Left lobe of liver (tissue), 2 donors: ENCODE data around the gene ITM2C. TPM values are rescaled to one million over a fixed set of nuclear protein-coding genes. Genes with fewer than 3 reads are reported as not detected.
A peak's percentile ranks its signal among the peaks of the same experiment; 100 is the strongest.

Experiments
- ATAC-seq: fragments of 200-7000 bp; cut with Tn5 transposase; one replicate; pipeline ENCODE4 v1.9.1; 2020; ENCODE audit warnings: mild to moderate bottlenecking, moderate library complexity
- DNase-seq: peaks from one replicate; pipeline ENCODE4 v3.0.0-alpha.2; 2020; ENCODE audit warnings: low spot score
- total RNA-seq: library from RNA; stranded (reverse); gene quantifications from one replicate; pipeline ENCODE4 v1.2.1, GENCODE V29; 2021
- donor health status: DM: no; HTN: no; CAD: no; lungs with moderate emphysema.
- donor health status: DM: no; HTN: yes; CAD: no.

The ITM2C gene
- total RNA-seq, 1 donor from 2014 or later = 14.2 TPM

DNA sequence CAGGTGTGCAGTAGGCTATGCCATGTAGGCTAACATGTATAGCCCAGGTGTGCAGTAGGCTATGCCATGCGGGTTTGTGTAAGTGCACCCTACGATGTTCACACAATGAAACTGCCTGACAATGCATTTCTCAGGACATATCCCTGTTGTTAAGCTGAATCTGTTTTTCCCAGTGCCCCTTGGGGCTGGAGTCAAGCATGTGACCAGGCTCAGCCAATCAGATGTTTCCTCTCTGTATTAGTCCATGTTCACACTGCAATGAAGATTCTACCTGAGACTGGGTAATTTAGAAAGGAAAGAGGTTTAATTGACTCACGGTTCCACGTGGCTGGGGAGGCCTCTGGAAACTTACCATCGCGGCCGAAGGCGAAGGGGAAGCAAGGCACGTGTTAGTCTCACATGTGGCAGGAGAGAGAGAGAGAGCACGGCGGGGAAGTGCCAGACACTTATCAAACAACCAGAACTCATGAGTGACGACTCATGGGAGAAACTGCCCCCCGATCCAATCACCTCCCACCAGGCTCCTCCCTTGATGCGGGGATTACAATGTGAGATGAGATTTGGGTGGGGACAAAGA lies 24.2 kb downstream of the ITM2C start:
- no peak for ATAC-seq
- DNase-seq = no peak

DNA sequence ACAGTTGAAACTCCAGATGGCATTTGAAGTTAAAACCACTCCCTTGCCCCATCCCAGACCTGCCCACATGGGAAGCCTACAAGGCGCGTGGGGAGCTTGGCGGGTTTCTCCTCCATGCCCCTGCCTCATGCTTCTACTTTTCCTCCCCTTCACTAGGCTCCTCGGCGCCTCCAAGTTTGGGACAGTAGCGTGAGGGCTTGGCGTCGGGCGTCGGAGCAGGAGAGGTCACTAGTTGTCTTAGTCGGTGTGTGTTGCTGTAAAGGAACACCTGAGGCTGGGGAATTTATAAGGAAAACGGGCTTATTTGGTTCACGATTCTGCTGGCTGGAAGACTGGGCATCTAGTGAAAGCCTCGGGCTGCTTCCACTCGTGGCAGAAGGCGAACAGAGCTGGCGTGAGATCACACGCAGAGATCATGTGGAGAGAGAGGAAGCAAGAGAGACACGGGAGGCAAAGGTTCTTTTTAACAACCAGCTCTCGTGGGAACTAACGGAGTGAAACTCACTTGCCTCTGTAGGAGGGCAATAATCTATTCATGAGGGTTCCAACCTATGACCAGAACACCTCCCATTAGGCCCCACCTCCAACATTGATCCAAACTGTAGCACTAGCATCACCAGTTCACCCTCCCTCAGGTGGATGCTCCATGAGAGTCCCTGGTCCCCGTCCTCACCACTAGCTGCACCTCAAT lies 25.3 kb downstream of the ITM2C start:
- ATAC-seq (no peak), DNase-seq (no peak)

DNA sequence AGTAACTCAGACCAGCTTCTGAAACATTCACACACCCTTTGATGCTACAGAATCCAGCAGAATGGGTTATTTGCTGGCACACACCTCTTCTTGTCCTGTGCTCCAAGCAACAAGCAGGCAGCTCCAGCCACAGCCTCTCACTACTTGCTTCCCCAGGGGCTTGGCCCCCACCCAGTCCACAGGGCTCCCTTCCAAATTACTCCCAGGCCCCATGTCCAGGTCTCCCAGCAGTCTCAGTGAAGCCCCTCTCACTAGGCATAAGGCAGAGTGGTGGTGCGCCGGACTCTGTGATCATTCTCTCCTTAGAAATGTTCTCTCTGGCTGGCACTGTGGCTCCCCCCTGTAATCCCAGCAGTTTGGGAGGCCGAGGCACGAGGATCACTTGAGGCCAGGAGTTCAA lies 25.9 kb downstream of the ITM2C start:
- DNase-seq = no peak

DNA sequence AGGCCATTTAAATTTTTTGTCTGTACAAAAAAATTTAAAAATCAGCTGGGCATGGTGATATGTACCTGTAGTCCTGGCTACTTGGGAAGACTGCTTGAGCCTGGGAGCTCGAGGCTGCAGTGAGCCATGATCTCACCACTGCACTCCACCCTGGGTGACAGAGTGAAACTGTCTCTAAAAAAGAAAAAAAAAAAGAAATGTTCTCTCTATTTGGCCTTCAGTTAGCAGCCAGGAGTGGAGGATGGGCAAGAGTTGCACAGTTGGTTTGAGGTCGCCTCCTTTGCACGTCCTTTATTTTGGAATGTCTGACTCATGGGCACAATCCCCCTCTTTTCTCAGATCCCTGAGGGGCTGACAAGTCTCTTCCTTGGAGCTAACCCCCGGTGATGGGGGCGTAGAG lies 26.3 kb downstream of the ITM2C start:
- no peak for ATAC-seq
- DNase-seq = no peak

More for the DNA sequence above, 25.9 kb downstream of the ITM2C start:
- ATAC-seq = no peak

DNA sequence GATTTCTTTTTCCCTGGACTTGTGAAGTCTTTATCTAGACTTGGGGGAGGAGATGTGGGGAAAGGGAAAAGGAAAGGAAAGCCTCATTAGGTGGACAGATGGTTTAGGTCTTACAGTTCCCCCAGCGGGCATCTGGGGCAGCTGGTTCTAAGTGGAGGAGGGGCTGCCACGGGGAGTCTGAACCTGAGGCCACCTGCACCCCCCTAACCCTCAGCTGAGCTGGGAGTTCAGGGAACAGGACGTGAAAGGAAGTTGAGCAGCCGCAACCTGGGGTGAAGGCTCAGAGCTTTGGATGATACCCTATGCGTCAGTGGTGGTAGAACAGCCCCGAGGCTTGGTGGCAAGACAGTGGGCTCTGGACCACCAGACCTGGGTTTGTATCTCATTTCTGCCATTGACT lies 26.8 kb downstream of the ITM2C start:
- ATAC-seq (no peak), DNase-seq (no peak)

DNA sequence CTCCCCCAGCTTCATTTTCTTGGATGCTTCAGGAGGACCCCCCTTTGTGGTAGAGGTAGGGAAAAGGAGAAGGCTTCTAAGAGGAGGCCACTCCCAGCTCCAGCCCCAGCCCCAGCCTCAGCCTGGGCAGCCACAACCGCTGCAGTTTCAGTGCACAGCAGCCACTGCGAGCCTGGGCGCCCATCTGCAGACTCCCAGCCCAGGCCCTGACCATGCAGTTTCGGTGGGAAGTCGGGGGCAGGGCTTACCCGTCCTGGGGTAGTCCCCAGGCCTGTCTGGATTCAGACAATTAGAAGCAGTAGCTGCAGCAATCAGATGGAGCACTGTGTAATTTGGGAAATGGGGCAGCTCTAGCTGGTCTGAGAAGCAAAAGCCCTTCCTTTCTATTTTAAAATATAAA lies 28.6 kb downstream of the ITM2C start:
- ATAC-seq (peak; percentile 40), DNase-seq (no peak)

DNA sequence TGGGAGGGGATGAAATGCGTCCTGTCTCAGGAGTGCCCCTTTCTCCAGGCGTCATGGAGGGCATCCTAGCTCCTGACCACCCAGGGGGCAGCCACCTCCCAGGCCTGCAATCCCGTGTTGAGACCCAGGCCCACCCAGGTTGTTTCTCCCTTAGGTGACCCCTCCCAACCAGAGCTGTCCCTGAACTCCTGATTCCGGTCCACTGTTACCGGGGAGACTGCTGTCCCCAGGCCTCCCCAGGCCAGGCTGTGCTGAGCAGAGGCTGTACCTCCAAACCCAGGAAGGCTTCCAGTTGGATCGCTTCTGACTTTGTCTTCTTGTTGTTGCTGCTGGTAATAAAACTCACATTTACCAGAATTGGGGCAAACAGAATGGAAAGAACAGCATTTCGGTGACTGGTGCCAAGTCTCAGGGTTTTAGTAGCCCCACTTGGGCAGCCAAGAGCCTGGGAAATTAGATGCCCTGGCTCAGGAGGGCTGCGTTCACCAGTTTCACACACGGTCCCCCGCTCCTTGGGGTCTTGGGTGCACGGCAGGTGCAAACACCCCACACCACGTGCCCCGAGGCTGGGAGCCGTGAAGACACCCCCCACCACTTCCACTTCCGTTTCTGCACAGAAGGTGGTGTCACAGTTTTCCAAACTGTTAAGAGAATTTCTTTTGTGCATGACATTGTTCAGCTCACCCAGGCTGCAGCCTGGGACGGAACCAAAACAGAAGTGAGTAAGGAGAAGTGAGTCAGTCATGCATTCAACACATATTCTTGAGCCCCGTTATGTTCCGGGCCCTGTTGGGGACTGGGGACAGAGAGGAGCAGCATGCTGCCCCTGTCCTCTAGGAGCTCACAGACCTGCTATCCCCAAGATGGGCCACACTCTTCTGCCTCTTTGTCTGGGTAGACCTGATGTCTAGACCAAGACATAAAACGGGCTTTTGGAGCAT lies 29.4 kb downstream of the ITM2C start:
- DNase-seq (no peak), ATAC-seq (no peak)

DNA sequence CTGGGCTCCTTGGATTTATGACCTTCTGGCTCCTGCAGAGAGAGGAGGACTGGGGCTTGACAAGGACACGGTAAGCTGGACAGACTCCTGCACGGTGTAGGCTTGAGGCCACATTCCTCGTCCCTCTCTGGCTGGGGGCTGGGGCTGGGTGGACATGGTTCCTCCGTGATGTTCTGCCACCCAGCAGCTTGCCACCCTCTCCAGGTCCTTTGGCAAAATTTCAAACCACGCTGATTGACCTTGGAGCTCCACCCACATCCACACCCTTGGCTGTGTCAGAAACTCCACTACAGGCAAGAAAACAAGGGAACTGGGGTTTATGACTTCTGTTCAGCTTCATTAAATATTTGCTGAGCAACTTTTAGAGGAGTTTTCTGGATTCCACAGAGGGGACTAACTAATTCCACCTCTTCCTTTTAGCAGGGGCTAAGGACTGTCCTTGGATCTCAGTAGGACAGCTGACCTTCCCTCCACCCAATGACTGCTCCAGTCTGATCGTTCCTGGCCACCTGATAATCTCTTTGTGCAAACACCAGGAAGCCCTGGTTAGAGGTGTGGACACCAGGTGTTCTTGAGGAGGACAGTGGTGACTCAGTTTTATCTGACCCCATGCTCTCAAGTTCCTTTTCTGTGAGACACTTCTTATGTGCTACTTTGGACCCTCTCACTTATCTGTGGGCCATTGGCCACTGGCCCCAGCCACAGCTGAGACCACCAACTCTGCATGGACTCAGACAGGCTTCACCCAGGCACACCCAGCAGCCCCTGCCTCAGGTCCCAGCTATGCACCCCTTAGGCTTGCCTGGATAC lies 31.0 kb downstream of the ITM2C start:
- peak; percentile 43 for DNase-seq
- peak; percentile 14 for ATAC-seq

DNA sequence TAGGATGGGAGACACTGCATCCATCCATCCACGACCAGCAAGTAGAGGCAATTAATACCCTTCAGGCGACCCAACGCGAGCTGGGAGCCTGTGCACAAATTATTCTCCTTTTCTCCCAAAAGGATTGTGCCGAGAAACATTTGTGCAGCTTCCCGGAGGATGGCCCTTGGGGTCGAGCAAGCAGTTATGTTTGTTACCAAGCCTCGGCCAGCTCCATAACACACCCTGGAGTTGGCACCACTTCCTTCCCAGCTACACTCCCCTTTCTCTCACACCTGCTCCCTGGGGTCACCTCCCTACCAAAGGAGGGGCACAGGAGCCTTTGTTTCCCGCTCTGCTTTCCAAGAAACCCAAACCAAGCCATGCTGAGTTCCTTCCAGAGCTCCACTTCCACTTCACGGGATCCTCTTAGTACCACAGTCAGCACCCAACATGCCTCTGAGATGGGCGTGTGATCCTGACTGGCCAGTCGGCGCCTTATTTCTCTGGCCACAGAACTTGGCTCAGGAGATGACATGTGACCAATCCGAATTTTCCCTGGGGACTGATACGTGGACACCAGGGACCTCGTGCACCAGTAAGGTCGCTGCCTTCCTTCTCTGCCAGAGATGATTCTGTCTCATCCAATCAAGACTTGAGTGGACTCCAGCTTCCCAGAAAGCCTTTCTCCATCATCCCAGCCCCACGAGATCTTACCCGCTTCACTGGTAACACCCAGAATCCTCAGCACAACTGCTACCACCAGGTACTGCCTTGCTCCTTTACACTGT lies 31.8 kb downstream of the ITM2C start:
- DNase-seq (peak; percentile 29), ATAC-seq (no peak)

DNA sequence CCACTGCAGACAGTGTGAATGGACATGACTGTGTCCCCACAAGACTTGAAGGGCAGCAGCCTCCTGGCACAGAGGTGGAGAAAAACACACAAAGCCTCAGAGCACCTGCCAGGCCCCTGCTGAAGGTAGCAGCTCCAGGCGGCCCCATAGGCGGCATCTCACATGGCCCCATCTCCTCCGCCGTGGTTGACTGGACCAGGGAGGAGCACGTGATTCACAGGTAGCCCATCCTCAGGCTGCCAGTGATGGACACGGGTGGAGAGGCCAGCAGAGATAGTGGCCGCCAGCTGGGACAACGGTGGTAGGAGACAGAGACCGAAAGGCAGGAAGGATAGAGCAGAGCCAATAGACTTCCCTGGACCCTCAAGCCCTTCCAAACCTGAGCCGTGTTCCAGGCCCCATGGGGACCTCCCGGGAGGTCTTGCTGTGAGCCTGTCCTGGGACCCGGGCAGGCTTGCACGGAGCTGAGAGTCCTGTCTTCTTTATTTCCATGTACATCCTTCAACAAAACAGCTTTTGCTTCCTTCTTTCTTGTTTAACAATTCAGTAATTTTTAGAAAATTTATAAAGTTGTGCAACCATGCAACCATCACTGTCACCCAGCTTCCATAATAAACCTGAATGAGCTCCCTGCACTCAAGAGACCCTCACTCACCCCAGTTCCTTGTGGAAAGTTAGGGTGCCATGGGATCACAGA lies 33.4 kb downstream of the ITM2C start:
- DNase-seq (peak; percentile 38), ATAC-seq (no peak)

DNA sequence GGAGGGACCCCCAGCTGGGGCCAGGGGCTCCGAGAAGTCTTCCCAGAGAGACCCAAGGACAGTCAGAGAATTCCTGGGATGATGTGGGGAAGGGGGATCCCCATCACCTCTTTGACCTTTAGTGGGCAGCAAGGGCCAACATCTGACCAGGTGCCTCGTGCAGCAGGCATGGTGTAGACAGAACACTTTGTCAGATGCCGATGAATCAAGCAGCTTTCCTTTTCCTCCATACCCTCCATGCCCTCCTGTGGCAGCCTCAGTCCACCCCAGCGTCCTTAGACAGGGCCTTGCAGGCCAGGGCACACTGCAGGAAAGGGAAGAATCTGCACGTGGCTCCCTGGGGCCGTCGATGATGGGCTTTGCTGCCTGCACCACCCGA lies 34.0 kb downstream of the ITM2C start:
- peak; percentile 24 for DNase-seq
- ATAC-seq = no peak

DNA sequence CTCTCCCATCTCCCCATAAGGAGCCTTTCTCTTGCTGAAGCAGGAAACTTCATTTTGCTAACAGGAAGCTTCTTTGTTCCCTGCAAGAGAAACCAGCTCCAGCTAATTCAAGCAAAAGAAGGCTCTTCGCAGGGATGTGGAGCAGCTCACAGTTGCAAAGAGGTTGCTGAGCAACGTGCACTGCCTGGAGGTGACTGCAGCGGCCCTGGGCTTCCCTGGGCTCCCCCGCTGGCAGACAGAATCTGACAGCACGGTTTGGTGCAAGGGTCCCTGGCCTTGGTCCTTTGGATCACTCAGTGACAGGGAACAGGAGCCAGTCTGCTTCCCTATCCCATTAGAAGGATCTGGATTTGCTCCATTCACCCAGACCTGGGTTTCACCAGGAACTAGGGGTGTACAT lies 34.5 kb downstream of the ITM2C start:
- DNase-seq = peak; percentile 29
- ATAC-seq = no peak

DNA sequence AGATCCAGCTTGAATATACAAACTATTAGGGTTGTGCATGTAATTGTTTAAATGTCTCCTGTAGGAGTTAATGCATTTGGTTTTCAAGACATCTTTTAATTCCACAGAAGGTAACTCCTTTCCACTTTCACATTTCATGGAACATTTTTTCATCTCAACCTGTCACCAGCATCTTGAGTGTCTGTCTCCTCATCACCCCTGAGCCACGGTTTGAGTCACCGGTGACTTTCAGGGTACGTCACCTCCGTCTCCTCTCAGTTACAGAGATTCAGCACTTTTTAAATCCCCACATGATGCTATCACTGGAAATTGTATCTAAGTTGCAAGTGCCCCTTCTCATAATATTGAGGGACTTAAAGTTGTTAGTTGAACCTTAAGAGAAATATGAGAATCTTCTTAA lies 35.0 kb downstream of the ITM2C start:
- no peak for DNase-seq
- ATAC-seq = no peak

DNA sequence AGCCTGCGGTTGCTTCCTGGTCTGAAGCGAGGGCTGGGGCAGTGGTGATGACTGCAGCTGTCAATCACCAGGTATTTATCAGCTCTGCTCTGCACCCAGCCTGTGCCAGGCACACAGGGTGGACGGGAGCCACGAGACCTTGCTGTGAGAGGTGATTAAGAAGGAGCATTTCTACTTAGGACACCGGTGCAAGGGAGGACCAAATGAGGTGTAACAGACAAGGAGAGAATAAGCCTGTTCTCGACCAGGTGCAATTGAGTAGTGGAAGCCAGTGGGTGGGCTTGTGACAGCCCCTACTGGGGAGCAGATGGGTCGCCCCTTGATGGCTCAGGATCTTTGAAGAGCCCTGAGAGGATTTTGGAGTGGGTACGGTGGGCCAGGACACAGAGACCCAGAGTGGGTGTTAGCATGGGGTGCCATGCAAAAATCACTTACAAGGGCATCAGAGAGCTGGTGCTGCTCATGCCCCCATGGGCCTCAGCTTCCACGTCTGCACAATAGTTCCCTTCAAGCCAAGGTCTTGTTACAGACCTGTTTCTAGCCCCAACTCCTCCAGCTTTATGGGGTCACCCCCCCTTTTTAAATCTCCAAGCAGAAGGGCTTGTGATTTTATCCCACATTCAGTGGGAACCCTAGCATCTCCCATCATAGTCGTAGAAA lies 35.7 kb downstream of the ITM2C start:
- DNase-seq (peak; percentile 22), ATAC-seq (no peak)

DNA sequence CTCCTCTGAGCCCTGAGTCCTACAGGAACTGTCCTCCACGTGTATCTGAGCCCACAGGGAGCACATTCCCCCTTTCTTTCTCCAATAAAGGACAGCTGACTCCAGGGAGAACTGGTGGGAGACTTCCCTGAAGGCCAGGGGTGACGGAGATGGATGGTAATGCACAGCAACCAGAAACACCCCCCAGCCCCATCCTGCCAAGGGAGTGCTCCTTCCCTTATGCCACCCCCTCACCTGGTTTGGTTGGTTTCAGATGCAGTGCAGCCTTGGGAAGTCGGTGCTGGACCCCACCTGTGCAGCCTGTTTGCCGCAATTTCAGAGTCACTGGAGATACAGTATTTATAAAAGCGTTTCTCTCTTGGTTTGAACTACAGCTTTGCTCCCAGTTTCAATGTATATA lies 36.3 kb downstream of the ITM2C start:
- DNase-seq = no peak
- ATAC-seq = no peak

DNA sequence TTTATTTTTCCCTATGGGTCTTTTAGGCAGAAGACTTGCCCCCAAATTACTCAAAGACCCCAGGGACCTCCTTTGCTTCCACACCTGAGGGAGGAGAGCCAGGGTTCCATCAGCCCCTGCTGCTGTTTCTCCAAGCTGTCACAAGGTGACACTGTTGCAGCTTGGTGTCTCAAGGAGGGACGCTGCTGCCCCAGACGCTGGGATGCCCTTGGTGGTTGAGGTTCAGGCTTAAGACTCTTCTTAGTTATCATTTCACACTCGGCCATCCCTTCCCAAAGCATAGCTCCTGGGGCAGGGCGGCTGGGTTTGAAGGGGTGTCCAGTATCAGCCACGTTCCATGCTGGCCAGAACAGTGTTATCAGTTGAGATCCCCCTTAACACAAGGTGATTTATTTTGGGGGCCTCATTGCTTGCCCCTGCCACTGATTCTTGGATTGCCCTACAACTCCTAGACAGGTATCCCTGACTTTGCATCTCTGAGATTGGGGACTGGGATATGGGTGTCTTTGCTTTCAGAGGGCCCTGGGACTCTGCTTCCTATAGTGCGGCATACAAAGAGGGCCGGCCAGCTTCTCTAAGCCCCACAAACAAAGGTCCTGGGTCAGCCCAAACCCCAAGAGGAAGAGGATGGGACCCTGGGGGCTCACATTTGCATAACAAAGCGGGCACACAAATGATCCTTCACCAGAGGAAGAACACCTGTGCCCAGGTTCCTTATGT lies 37.6 kb downstream of the ITM2C start:
- DNase-seq (peak; percentile 42), ATAC-seq (peak; percentile 67)

DNA sequence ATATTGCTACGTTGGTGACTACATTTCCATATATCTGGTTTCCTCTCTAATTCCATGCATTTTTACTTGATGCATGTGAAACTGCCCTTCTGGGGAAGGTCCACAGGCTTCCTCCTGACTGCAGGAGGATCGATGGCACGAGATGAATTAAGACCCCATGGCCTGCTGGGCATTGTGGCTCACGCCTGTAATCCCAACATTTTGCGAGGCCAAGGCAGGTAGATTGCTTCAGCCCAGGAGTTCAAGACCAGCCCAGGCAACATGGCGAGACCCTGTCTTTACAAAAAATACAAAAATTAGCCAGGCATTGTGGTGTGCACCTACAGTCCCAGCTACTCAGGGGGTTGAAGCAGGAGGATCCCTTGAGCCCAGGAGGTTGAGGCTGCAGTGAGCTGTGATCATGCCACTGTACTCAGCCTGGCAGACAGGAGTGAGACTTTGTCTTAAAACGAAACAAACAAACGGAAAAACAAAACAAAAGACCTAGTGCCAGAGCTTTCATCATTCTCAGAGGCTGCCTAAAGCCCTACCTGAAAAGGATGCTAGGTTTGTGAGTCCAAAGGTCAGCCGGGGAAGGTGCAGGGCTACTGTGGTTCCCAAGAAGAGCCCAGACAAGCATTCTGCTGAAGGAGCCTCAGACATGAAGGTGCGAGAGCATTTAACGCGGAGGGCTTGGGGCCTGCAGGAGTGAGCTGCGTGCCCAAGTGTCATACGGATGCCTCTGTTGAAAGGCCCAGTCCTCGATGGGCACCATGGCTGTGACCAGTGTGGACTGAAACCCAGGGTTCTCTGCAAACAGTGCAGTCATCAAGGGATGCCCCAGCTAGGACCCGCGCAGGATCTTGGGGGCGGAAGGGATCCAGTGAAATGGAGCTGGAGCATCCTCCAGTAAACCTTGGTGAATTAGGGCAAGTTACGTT lies 38.7 kb downstream of the ITM2C start:
- DNase-seq = peak; percentile 33

More for the DNA sequence above, 38.7 kb downstream of the ITM2C start:
- ATAC-seq = no peak
